GM06990 (cell line): ENCODE data around the gene KRT9.
"Not testable (repeated sequence)": the region's sequence is repeated elsewhere in the genome, so short reads cannot be mapped to it uniquely, and the experiment has no call there.

Experiments
- DNase-seq: peaks from one replicate; pipeline ENCODE4 v3.0.0-alpha.2; 2011; ENCODE audit not compliant: insufficient read length; ENCODE audit errors: extremely low read depth
- H3K27me3 ChIP-seq: replicated peaks from 2 replicates; pipeline ENCODE4 v1.6.0; 2011; ENCODE audit warnings: low read length; ENCODE audit not compliant: control insufficient read depth, insufficient read depth
- H3K36me3 ChIP-seq: 2 replicates; pipeline ENCODE4 v1.5.1; 2011; ENCODE audit warnings: low read length; ENCODE audit not compliant: control insufficient read depth, insufficient read depth
- H3K4me3 ChIP-seq: replicated peaks from 2 replicates; pipeline ENCODE4 v1.5.1; 2011; ENCODE audit warnings: low read depth, mild to moderate bottlenecking, control low read depth, low read length
- TF ChIP-seq, protein P1 (sequence below): IDR thresholded peaks from 2 replicates; pipeline ENCODE4 v1.5.1; 2011; ENCODE audit warnings: low read length, control low read depth, mild to moderate bottlenecking, inconsistent platforms; ENCODE audit not compliant: insufficient read depth, poor library complexity, severe bottlenecking

Gene KRT9

DNA sequence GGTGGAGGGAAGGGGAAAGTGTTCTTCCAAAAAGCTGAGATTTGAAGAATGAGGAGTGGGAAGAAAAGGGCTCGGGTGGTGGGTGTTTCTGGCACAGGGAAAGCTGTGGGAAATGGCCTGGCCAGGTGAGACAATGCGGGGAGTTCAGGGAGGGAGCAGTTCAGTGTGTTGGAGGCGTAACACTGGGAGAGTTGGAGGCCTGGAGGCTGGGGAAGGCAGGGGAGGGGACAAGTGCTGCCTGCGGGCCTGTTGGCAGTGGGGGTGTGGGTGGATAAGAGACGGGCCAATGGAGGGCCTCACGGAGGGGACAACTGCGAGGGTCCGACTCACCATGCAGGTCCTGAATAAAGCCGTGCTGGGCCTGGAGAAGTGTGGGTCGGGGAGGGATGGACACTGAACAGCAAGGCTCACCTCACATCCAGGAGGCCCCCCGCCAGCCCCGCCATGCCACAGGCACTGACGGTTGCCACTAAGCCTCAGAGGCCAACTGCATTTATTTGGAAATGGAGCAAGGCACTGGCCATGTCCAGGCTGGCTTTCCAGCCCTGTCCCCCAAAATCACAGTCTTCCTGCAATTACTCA is 25.9 kb downstream of the KRT9 start:
- no peak for DNase-seq
- H3K27me3 ChIP-seq = no peaks in the 10 kb centered on the region; the same call in none of the 2 replicates
- TF ChIP-seq, protein P1, sequence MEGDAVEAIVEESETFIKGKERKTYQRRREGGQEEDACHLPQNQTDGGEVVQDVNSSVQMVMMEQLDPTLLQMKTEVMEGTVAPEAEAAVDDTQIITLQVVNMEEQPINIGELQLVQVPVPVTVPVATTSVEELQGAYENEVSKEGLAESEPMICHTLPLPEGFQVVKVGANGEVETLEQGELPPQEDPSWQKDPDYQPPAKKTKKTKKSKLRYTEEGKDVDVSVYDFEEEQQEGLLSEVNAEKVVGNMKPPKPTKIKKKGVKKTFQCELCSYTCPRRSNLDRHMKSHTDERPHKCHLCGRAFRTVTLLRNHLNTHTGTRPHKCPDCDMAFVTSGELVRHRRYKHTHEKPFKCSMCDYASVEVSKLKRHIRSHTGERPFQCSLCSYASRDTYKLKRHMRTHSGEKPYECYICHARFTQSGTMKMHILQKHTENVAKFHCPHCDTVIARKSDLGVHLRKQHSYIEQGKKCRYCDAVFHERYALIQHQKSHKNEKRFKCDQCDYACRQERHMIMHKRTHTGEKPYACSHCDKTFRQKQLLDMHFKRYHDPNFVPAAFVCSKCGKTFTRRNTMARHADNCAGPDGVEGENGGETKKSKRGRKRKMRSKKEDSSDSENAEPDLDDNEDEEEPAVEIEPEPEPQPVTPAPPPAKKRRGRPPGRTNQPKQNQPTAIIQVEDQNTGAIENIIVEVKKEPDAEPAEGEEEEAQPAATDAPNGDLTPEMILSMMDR = no peak
- H3K36me3 ChIP-seq = no peaks in the 10 kb centered on the region
- no peak overlapping the region for H3K4me3 ChIP-seq

DNA sequence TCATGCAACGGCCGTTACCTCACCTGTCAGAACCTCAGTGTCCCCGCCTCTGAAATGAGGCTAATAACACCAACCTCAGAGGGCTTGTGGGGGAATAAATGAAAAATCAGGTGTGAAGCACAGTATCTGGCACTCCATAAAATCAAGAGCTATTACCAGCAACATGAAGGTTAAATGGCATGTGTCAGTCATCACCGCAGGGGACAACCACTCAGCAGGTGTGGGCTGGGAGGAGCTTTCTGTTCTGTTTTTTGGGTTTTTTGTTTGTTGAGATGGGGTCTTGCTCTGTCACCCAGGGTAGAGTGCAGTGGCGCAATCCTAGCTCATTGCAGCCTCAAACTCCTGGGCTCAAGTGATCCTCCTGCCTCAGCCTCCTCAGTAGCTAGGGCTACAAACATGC is 26.9 kb downstream of the KRT9 start:
- no peaks in the 10 kb centered on the region for H3K36me3 ChIP-seq
- DNase-seq = no peak
- no peaks in the 10 kb centered on the region; the same call in none of the 2 replicates for H3K27me3 ChIP-seq
- no peak overlapping the region for H3K4me3 ChIP-seq
- TF ChIP-seq, protein P1 = no peak

DNA sequence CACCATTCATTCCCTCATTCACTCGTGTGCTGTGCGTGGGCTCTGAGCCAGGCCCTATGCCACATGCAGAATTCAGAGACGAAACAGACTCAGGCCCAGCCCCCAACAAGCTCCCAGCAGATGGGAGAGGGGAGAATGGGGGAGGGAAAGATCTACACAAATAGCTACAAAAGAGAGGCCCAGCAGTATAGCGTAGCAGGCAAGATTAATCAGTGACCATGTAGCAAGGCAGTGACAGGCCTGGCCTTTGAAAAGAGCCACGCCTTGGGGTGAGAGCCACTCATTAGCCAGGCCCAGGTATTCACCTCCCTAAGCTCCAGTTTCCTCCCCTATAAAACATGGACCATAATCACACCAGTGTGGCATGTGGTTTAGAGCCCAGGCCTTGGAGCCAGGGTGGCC is 27.4 kb downstream of the KRT9 start:
- H3K4me3 ChIP-seq = no peak overlapping the region
- no peaks in the 10 kb centered on the region; the same call in none of the 2 replicates for H3K27me3 ChIP-seq
- no peak for DNase-seq
- no peaks in the 10 kb centered on the region for H3K36me3 ChIP-seq
- TF ChIP-seq, protein P1 = no peak

DNA sequence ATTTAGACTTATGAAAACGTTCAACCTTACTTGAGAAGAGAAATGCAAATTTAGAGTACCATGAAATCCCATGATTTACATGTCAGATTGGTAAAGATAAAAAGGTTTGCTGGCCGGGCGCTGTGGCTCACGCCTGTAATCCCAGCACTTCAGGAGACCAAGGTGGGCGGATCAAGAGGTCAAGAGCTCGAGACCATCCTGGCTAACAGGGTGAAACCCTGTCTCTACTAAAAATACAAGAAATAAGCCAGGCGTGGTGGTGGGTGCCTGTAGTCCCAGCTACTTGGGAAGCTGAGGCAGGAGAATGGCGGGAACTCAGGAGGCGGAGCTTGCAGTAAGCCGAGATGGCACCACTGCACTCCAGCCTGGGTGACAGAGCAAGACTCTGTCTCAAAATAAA is 29.1 kb downstream of the KRT9 start:
- DNase-seq, H3K4me3 ChIP-seq, H3K36me3 ChIP-seq, H3K27me3 ChIP-seq: not testable (repeated sequence)

DNA sequence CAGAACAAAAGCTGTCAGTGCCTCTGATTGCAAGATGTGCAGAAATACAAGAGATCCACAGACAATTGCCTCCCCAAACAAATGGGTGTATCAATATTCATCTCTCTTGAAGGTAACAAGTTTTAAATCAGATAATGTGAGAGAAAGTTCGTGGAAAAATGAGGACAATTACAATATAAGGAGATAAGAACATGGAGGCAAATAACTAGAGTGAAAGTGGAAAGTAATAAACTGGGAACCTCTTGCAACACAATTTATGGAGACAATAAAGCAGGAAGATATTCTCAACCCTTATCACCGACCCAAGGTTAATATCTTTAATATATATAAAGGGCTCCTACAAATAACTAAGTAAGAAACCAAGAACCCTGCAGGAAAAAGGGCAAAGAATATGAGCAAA is 29.5 kb downstream of the KRT9 start:
- no peak for DNase-seq
- no peak overlapping the region for H3K4me3 ChIP-seq
- H3K36me3 ChIP-seq = no peaks in the 10 kb centered on the region
- no peaks in the 10 kb centered on the region; the same call in none of the 2 replicates for H3K27me3 ChIP-seq
- TF ChIP-seq, protein P1 = no peak

DNA sequence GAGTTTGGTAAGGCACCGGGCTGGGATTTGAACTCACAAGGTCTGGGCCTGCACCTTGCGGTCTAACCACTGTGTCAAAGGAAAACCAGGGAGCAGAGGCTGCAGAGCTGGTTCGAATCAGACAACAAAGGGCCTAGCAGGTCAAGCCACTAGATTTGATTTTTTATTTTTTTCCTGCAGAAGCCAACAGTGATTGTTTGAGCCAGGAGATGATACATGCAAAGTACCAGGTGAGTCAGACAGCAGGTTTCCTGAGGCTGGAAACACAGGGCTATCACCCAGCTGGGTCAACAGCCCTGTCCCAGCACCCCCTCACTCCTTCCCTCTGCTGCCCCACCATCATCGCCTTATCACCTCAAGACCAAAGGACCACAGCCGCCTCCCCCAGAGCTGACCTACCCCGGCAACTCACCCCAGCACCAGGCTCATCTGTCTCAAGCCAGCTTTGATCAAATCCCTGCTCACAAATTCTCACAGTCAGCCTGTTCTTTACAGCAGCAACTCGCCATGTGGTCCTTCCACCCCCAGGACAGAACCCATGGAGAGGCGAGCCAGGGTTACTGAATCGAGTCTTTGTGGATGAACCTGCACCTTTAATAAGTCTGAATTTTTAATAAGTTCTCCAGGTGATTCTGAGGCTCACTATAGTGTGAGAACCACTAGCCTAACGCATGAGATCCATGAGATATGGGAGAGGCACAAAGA is 30.8 kb downstream of the KRT9 start:
- H3K27me3 ChIP-seq = peaks cover 3% of the 10 kb centered on the region
- H3K4me3 ChIP-seq = no peak overlapping the region
- no peaks in the 10 kb centered on the region for H3K36me3 ChIP-seq
- no peak for DNase-seq
- TF ChIP-seq, protein P1 = no peak
